HG03066 (cell line): ENCODE data around the gene CPEB1.

Source experiments
- ATAC-seq: cut with Tn5 transposase; IDR thresholded peaks from one replicate; pipeline ENCODE4 v1.9.1; 2021; ENCODE audit warnings: low read depth; ENCODE audit not compliant: unreplicated experiment

The CPEB1 gene

GRCh38 chr15:82647045-82647834 is at the start of gene CPEB1:
TSS of gene CPEB1 (minus strand) at chr15:82647363. CDS start at chr15:82628459, 18,904 bp downstream.
- ATAC-seq = no peak

- no peak for ATAC-seq
These were observed 45.0 kb upstream of the CPEB1 start for GRCh38 chr15:82692171-82692570.

GRCh38 chr15:82689147-82689546 is 42.0 kb upstream of the CPEB1 start:
- no peak for ATAC-seq

- ATAC-seq = no peak
These were observed 41.5 kb upstream of the CPEB1 start for GRCh38 chr15:82688691-82689090.

GRCh38 chr15:82681371-82681770 is 34.2 kb upstream of the CPEB1 start:
- no peak for ATAC-seq

- no peak for ATAC-seq
These were observed 33.3 kb upstream of the CPEB1 start for GRCh38 chr15:82680200-82681102.

- ATAC-seq = no peak
These were observed 32.5 kb upstream of the CPEB1 start for GRCh38 chr15:82679626-82680199.

- ATAC-seq = no peak
These were observed 30.7 kb upstream of the CPEB1 start for GRCh38 chr15:82677720-82678323.

- no peak for ATAC-seq
These were observed 27.7 kb upstream of the CPEB1 start for GRCh38 chr15:82674873-82675272.

- ATAC-seq = no peak
These were observed 23.5 kb upstream of the CPEB1 start for GRCh38 chr15:82670699-82671098.

GRCh38 chr15:82666606-82667005 is 19.4 kb upstream of the CPEB1 start:
- ATAC-seq = no peak

- ATAC-seq = no peak
These were observed 16.9 kb upstream of the CPEB1 start for GRCh38 chr15:82664021-82664420.

- no peak for ATAC-seq
These were observed 16.0 kb upstream of the CPEB1 start for GRCh38 chr15:82663186-82663600.

- no peak for ATAC-seq
These were observed 15.5 kb upstream of the CPEB1 start for GRCh38 chr15:82662641-82663040.

GRCh38 chr15:82660378-82660777 is 13.2 kb upstream of the CPEB1 start:
- ATAC-seq = no peak

- no peak for ATAC-seq
These were observed 9.6 kb upstream of the CPEB1 start for GRCh38 chr15:82656641-82657266.

GRCh38 chr15:82655606-82656005 is 8.4 kb upstream of the CPEB1 start:
- ATAC-seq = no peak

- ATAC-seq = no peak
These were observed 6.5 kb upstream of the CPEB1 start for GRCh38 chr15:82653483-82654168.

GRCh38 chr15:82651708-82652107 is 4.5 kb upstream of the CPEB1 start:
- ATAC-seq = no peak
